GM10847 (cell line): ENCODE results near the gene WDR36.

Source experiments
- POLR2A ChIP-seq: IDR thresholded peaks from 2 replicates; pipeline ENCODE4 v1.6.1; 2011; ENCODE audit not compliant: insufficient read length; ENCODE audit errors: extremely low read depth

Gene WDR36

GRCh38 chr5:111146053-111146452 is 53.9 kb downstream of the WDR36 start:
- no peak for TF ChIP-seq POLR2A

GRCh38 chr5:111147502-111147901 is 55.4 kb downstream of the WDR36 start:
- TF ChIP-seq POLR2A: no peak

- TF ChIP-seq POLR2A: no peak
Measured at GRCh38 chr5:111151998-111152397, 59.9 kb downstream of the WDR36 start.

DNA sequence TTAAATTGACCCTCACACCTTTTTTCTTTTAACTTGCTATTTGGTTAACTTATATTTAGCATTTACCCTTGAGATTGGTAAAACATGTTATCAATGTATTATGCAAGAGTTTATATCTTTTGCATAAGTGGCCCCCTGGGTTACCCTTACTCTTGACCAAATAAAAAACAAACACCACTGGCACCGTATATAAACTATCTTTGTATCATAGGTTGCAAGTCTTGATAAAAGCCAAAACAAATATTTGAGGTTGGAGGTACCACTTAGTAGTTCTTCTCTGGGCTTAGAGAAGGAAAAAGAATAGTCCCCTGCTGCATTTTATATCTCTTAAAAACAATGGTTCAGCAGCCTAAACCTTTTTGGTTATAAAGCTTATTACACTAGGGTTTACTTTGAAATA is 61.3 kb downstream of the WDR36 start:
- TF ChIP-seq POLR2A: no peak

DNA sequence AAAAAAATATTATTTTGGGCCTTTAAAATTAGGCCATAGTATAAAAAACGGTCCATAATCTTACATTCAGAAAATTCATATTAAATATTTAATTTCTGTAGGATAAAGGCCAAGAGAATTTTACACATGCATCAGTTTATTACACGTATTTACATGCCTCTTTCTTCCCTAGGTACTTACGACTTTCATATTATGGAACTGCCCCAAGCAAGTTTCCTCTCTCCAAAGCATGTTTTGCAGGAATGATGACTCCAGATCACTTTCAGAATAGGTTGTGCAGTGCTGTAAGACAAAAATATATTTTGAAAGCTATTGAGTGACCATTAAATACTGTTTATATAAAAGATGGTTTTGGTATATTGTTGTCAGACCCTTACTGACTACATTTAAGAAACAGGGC is 61.8 kb downstream of the WDR36 start:
- TF ChIP-seq POLR2A: no peak

DNA sequence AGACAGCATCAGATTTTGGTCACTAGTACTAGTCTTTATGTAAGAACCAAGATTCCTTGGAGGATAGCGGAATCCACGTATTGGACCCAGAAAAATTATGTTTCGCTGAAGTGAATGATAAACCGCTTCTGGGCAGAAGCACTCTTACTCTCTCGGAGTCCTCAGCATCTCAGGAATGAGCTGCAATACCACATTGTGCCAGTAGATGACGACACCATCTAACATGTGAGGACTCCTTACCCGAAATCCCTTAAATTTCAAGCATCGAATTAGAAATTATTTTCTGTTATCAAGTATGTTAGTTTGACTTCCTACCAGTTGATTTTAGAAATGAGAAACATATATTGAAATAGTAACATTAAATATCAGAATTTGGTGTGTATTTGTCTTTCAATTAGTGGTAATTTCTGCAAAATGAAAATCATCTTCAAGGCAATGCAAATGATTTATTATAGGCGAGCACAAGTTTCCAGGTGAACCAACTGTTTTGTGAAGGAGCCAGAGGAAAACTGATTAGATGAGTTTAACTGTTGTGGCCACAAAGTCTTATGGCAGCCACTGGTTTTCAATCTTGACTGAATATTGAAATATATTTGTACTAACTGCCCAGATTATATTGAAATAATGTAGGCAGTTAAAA is 66.1 kb downstream of the WDR36 start:
- TF ChIP-seq POLR2A: no peak

DNA sequence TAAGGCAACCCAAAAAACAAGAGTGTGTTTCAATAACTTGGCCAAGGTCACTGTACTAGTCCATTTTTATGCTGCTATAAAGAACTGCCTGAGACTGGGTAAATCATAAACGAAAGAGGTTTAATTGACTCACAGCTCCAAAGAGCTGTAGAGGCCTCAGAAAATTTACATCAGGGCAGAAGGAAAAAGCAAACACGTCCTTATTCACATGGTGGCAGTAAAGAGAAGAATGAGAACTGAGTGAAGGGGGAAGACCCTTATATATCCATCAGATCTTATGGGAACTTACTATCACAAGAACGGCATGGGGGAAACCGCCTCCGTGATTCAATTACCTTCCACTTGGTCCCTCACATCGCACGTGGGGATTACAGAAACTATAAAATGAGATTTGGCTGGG is 67.7 kb downstream of the WDR36 start:
- no peak for TF ChIP-seq POLR2A

GRCh38 chr5:111163000-111163399 is 70.9 kb downstream of the WDR36 start:
- no peak for TF ChIP-seq POLR2A

DNA sequence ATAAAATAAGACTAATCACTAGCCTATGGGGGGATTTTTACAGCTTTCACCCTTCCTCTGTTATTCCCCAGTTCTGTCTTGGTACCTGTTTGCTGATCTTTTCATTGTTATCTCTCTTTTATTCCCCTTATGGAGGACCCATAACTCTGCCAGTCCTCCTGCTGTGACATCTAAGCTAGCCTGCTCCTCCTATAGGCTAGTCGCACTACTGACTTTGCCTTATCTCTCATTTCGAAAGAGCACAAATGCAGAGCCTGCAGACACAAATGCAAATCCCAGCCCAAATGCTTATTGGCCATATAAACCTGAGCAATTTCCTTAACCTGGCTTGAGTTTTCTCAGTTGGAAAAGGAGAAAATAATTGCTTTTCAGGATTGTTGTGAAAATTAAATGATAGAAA is 72.9 kb downstream of the WDR36 start:
- no peak for TF ChIP-seq POLR2A

DNA sequence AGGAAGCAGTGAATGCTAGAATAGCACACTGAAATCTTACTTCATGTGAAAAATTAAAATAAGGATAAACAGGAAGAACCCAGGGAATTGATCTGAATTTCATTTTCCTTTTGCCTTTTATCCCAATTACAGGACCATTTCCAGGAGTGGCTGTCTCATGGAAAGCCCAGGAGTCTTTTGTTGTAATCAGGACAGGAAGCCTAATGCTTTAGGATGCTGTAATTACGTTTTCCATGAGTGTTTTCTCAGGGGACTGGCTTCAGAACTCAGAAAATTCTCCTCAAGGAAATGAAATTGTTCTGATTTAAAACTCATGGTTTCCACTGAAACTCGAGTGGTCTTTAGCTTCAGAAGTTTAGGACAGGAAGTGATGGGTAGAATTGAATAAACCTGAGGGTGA is 75.4 kb downstream of the WDR36 start:
- no peak for TF ChIP-seq POLR2A

DNA sequence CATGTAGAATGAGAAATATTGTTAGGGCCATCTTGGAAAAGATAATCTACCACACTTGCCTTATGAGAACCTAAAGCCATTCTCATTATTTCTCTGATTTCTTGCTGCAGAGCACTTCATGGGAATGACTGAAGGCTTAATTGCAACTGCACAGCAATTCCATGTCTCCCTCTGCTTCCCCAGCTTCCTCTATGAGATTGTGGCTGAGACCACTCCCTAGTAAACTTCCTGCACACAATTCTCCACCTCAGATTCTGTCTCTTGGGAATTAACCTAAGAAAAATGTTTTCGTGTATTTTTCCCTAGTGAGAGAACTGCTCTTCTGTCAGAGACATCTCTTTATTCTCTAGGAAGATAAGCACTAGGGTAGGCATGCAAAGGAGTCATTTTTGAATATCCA is 76.5 kb downstream of the WDR36 start:
- TF ChIP-seq POLR2A: no peak

- TF ChIP-seq POLR2A: no peak
Measured at GRCh38 chr5:111169269-111169668, 77.1 kb downstream of the WDR36 start.

DNA sequence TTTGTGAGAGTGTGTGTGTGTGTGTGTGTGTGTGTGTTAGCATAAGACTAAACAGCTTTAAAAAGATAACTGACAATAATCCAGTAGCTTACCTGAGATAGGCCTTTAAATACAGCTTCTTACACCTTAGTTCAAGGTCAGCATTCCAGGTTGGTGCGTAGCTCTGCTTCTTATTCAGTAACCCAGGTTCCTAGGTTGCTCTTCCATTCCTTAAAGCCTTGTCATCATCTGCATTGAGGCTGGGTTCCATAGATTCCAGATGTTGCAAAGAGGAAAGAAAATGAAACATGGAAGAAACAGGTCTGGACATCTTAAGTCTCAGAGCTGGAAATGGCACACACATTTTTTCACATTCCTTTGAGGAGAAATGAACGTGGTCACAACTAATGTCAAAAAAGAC is 78.1 kb downstream of the WDR36 start:
- TF ChIP-seq POLR2A: no peak

DNA sequence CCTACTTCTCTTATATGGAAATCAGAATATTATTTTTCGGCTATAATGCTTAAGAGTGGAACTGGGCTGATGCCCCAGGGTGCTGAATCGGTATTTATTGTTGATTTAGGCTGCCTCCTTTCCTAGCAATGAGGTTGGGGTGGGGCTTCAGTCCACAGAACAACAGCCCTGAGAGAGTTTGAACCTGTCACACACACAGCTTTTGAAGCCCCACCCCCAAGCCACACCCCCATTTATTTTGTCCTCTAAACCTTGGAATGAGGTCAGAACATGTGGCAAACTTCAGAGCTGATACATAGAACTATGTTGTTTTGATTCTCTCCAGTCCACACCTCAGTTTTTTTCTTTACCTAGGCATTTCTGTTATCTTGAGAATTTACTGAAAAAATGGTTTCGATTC is 80.4 kb downstream of the WDR36 start:
- no peak for TF ChIP-seq POLR2A

DNA sequence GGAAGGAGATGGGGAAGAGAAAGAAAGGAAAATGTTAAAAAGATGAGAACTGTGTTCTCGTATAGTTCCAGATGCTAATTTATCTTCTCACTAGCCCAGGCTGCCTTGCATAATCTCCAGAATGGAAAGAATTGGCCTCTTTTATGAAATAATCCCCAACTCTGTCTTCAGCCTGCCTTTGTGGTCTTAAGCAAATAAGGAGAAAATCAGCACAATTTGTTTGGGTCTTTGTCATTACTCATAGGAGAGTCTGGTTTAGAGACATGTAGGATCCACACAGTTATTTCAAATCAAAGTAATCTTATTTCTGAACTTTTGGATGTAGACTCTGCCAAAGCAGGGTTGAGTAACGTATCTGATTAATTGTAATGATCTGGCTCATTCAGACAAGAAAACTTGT is 81.3 kb downstream of the WDR36 start:
- TF ChIP-seq POLR2A: no peak
